ENCODE measurements around the gene IL16. TPM values are rescaled to one million over a fixed set of nuclear protein-coding genes. Genes with fewer than 3 reads are reported as not detected.
"Not testable (repeated sequence)": the region's sequence is repeated elsewhere in the genome, so short reads cannot be mapped to it uniquely, and the experiment has no call there.

IL16 gene
- total RNA-seq, 2 donors from 2014 or later = 3.4 to 3.7 TPM

DNA sequence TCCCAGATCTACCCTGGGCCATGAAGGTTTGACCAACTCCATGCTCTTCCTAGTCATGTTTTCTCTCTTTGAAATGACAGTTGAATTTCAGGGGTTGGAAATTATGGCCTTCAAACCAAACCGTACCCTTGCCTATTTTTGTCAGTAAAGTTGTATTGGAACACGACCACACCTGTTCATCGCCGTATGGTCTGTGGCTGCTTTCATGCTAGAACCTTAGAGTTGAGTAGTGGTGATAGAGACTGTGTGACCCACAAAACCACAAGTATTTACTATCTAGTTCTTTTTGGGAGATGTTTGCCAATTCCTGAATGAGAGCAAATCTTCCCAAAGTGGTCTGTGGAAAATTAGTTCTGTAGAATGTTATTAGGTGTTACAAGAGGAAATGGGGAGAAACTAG lies 151.2 kb downstream of the IL16 start:
- H3K27me3 ChIP-seq = no peaks in the 10 kb centered on the region
- no peaks in the 10 kb centered on the region for H3K36me3 ChIP-seq
- DNase-seq = no peak
- H3K9me3 ChIP-seq = no peaks in the 10 kb centered on the region
- H3K9ac ChIP-seq (ENCODE audit: low read depth in 2 of 2, low read length in 2 of 2) = no peak overlapping the region
- H3K27ac ChIP-seq = no peak overlapping the region
- intact Hi-C loops (cut with DNase I) = loop anchor here (10.0 kb wide), 1 partner anchor 57 kb away; no protein-coding TSS in a partner anchor
- H3K4me1 ChIP-seq = no peaks in the 10 kb centered on the region
- H3K4me3 ChIP-seq = no peak overlapping the region
- TF ChIP-seq, protein P1, sequence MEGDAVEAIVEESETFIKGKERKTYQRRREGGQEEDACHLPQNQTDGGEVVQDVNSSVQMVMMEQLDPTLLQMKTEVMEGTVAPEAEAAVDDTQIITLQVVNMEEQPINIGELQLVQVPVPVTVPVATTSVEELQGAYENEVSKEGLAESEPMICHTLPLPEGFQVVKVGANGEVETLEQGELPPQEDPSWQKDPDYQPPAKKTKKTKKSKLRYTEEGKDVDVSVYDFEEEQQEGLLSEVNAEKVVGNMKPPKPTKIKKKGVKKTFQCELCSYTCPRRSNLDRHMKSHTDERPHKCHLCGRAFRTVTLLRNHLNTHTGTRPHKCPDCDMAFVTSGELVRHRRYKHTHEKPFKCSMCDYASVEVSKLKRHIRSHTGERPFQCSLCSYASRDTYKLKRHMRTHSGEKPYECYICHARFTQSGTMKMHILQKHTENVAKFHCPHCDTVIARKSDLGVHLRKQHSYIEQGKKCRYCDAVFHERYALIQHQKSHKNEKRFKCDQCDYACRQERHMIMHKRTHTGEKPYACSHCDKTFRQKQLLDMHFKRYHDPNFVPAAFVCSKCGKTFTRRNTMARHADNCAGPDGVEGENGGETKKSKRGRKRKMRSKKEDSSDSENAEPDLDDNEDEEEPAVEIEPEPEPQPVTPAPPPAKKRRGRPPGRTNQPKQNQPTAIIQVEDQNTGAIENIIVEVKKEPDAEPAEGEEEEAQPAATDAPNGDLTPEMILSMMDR (IDR thresholded peaks at IDR 0.05) = no peak

DNA sequence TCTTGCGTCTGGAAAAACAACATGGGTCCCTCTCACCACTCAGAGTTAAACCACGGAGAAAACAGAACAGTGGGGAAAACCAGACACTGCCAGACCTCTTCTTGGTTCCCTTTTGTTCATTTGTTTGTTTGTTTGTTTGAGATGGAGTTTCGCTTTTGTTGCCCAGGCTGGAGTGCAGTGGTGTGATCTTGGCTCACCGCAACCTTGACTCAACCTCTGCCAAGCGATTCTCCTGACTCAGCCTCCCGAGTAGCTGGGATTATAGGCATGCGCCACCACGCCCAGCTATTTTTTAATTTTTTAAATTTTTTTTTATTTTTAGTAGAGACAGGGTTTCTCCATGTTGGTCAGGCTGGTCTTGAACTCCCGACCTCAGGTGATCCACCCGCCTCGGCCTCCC lies 152.0 kb downstream of the IL16 start:
- not testable (repeated sequence) for H3K9ac ChIP-seq (ENCODE audit: low read depth in 2 of 2, low read length in 2 of 2); DNase-seq; H3K27me3 ChIP-seq; H3K4me1 ChIP-seq; H3K9me3 ChIP-seq; H3K27ac ChIP-seq; H3K36me3 ChIP-seq; H3K4me3 ChIP-seq
- intact Hi-C loops (cut with DNase I) = loop anchor here (10.0 kb wide), 1 partner anchor 56 kb away; no protein-coding TSS in a partner anchor

DNA sequence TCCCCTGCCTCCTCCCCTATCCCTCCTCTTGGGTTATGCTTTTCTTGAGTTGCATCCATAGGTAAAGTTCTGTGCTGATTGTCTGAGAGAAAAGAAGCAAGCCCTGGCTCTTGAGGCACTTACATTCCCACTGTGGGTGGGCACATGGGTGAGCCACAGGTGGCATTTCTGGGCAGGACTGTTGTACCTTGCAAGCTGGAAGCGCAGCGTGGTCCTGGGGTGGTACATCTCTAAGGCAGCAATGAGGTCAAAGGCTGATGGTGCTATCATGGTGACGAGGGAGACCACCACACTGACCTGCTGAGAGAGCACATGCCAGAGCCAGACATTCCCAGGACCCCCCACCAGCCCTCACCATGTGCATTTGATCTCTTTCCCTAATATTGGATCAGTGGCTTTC lies 152.6 kb downstream of the IL16 start:
- intact Hi-C loops (cut with DNase I) = loop anchor here (10.0 kb wide), 1 partner anchor 56 kb away; no protein-coding TSS in a partner anchor
- TF ChIP-seq, protein P1 (IDR thresholded peaks at IDR 0.05) = no peak
- DNase-seq = no peak
- Histone ChIP-seq H3K27me3 (no peaks in the 10 kb centered on the region), H3K9me3 (no peaks in the 10 kb centered on the region), H3K9ac (ENCODE audit: low read depth in 2 of 2, low read length in 2 of 2) (no peak overlapping the region), H3K27ac (no peak overlapping the region), H3K4me3 (no peak overlapping the region), H3K4me1 (no peaks in the 10 kb centered on the region), H3K36me3 (no peaks in the 10 kb centered on the region)

DNA sequence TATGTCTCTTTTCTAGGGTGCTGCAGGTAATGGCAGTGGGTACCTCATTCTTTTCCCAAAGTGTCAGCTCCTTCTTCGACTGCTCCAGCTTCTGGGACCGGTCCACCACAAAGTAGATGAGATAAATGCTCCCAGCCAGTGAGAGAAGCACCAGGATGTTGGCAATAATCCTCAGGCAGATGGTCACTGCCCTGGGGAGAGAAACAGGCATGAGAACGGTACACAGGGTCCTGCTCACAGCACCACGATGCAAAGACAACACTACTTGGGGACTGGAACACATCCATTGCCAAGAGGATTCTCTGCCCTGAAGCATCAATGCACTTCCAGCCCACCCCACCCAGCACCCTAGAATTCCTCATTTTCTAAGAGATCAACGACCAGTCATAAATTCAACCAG lies 155.0 kb downstream of the IL16 start:
- no peak for DNase-seq
- TF ChIP-seq, protein P1 (IDR thresholded peaks at IDR 0.05) = no peak
- no peak overlapping the region for H3K4me3 ChIP-seq
- no peaks in the 10 kb centered on the region for H3K9me3 ChIP-seq
- H3K36me3 ChIP-seq = no peaks in the 10 kb centered on the region
- H3K27me3 ChIP-seq = no peaks in the 10 kb centered on the region
- no peak overlapping the region for H3K9ac ChIP-seq (ENCODE audit: low read depth in 2 of 2, low read length in 2 of 2)
- H3K4me1 ChIP-seq = no peaks in the 10 kb centered on the region
- no peak overlapping the region for H3K27ac ChIP-seq
- intact Hi-C loops (cut with DNase I) = no loop called here

DNA sequence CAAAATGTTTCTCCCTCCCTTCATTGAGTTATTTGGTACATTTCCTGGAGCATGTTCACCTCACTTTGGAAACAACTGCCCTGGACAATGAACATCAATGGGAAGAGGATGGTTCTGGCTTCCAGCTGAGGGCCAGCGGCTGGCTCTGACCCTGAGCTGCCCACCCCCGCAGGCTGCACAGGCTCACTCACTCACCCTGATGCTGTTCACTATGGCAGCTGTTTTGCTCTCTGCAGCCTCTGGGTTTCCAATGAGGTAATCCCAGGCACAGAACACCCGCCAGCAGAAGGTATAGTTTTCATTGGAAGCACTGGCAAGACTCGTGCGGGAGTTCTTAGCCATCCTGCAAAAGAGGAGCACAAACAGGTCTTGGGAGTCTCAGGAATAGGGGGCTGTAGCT lies 159.6 kb downstream of the IL16 start:
- DNase-seq = no peak
- Histone ChIP-seq H3K4me3 (no peak overlapping the region), H3K27me3 (no peaks in the 10 kb centered on the region), H3K9me3 (no peaks in the 10 kb centered on the region), H3K4me1 (no peaks in the 10 kb centered on the region), H3K27ac (no peak overlapping the region), H3K36me3 (no peaks in the 10 kb centered on the region), H3K9ac (ENCODE audit: low read depth in 2 of 2, low read length in 2 of 2) (no peak overlapping the region)
- TF ChIP-seq, protein P1 (IDR thresholded peaks at IDR 0.05) = no peak
- intact Hi-C loops (cut with DNase I) = no loop called here

DNA sequence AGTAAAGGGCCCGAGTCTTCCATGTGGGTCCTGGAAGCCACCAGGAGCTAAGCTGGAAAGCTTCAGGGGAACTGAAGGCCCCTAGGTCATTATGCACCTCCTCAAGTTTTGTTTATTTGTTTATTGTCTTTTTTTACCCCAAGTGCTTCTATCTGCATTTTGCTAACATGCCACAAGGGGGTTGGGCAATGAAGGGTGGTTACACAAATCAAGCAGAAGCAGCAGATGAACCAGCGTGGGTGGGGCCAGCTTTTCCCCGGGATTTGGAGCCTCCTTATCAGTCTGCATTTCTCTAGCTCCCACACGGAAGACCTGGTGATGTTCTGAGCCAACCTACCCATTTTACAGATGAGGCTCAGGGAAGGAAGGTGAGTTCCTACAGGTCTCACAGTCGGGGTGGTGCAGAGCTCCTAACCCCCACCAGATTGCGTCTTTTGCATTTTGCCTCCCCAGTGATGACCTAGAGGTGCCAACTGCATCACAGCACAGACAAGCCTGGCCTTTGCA lies 160.6 kb downstream of the IL16 start:
- Histone ChIP-seq H3K36me3 (no peaks in the 10 kb centered on the region), H3K27me3 (no peaks in the 10 kb centered on the region), H3K9ac (ENCODE audit: low read depth in 2 of 2, low read length in 2 of 2) (no peak overlapping the region), H3K4me1 (no peaks in the 10 kb centered on the region), H3K9me3 (no peaks in the 10 kb centered on the region), H3K4me3 (no peak overlapping the region), H3K27ac (no peak overlapping the region)
- intact Hi-C loops (cut with DNase I) = no loop called here
- no peak for DNase-seq
- TF ChIP-seq, protein P1 (IDR thresholded peaks at IDR 0.05) = no peak
